Endothelial cell of umbilical vein (primary cell): ENCODE results near the gene TCHP.

Experiments
- CTCF ChIP-seq, 2 donors: IDR thresholded peaks; 1 replicate in 1 of 2; 2 replicates in 1 of 2; pipeline ENCODE4 v1.5.1; 2011; ENCODE audit warnings: low read length in 2 of 2, mild to moderate bottlenecking in 2 of 2, moderate library complexity in 2 of 2, control low read depth in 1 of 2, inconsistent platforms in 1 of 2, low read depth in 1 of 2; ENCODE audit not compliant: insufficient read depth in 1 of 2; ENCODE audit errors: extremely low read depth in 1 of 2
- EZH2 ChIP-seq: IDR thresholded peaks from 2 replicates; pipeline ENCODE4 v1.6.1; 2012; ENCODE audit warnings: borderline replicate concordance, low read depth, mild to moderate bottlenecking, moderate library complexity, low read length, inconsistent platforms; ENCODE audit not compliant: severe bottlenecking
- FOS ChIP-seq: IDR thresholded peaks from 2 replicates; pipeline ENCODE4 v1.6.1; 2011; ENCODE audit warnings: mild to moderate bottlenecking, low read length, moderate library complexity, borderline replicate concordance; ENCODE audit not compliant: insufficient read depth
- JUN ChIP-seq: IDR thresholded peaks from 2 replicates; pipeline ENCODE4 v1.6.1; 2011; ENCODE audit warnings: borderline replicate concordance, low read depth; ENCODE audit not compliant: insufficient read length, insufficient read depth
- MAX ChIP-seq: IDR thresholded peaks from 2 replicates; pipeline ENCODE4 v1.6.1; 2011; ENCODE audit not compliant: insufficient read depth, insufficient read length
- MYC ChIP-seq: IDR thresholded peaks from one replicate; pipeline ENCODE4 v1.6.1; 2011; ENCODE audit warnings: mild to moderate bottlenecking, low read depth, low read length
- POLR2A ChIP-seq: IDR thresholded peaks from 2 replicates; pipeline ENCODE4 v1.6.1; 2012; ENCODE audit warnings: low read depth, mild to moderate bottlenecking, control low read depth, low read length

- TF ChIP-seq CTCF (IDR thresholded peaks at IDR 0.05; ENCODE audit: extremely low read depth in 1 of 2, insufficient read depth in 1 of 2, low read depth in 1 of 2, low read length in 2 of 2) (no peak), POLR2A (no peak), EZH2 (no peak), MAX (no peak), JUN (no peak), FOS (no peak), MYC (no peak)
Measured at GRCh38 chr12:109948368-109948767, 48.3 kb downstream of the TCHP start.
